Measurements from ENCODE around the gene KLHL11. TPM values are rescaled to one million over a fixed set of nuclear protein-coding genes. Genes with fewer than 3 reads are reported as not detected.
"Not testable (repeated sequence)": the region's sequence is repeated elsewhere in the genome, so short reads cannot be mapped to it uniquely, and the experiment has no call there.

Gene KLHL11
- total RNA-seq, 1 experiment from 2014 or later: 14.3 TPM

GRCh38 chr17:41891135-41892020 lies 26.2 kb upstream of the KLHL11 start:
- no peak for DNase-seq (ENCODE audit: low spot score)

GRCh38 chr17:41888332-41888965 lies 23.2 kb upstream of the KLHL11 start:
- no peak for DNase-seq (ENCODE audit: low spot score)

- DNase-seq (ENCODE audit: low spot score): no peak
Observed at GRCh38 chr17:41885733-41886132, 20.5 kb upstream of the KLHL11 start.

GRCh38 chr17:41882756-41883155 lies 17.5 kb upstream of the KLHL11 start:
- DNase-seq (ENCODE audit: low spot score): no peak

GRCh38 chr17:41880130-41880529 lies 14.9 kb upstream of the KLHL11 start:
- no peak for DNase-seq (ENCODE audit: low spot score)

GRCh38 chr17:41874293-41874670 lies 9.1 kb upstream of the KLHL11 start:
- DNase-seq (ENCODE audit: low spot score): not testable (repeated sequence)

GRCh38 chr17:41873559-41874292 lies 8.5 kb upstream of the KLHL11 start:
- no peak for DNase-seq (ENCODE audit: low spot score)

GRCh38 chr17:41871789-41872188 lies 6.6 kb upstream of the KLHL11 start:
- no peak for DNase-seq (ENCODE audit: low spot score)

GRCh38 chr17:41870627-41871026 lies 5.4 kb upstream of the KLHL11 start:
- DNase-seq (ENCODE audit: low spot score): no peak

- no peak for DNase-seq (ENCODE audit: low spot score)
Observed at GRCh38 chr17:41870097-41870496, 4.9 kb upstream of the KLHL11 start.

GRCh38 chr17:41869426-41869825 lies 4.2 kb upstream of the KLHL11 start:
- DNase-seq (ENCODE audit: low spot score): no peak

- DNase-seq (ENCODE audit: low spot score): no peak
Observed at GRCh38 chr17:41868568-41868967, 3.3 kb upstream of the KLHL11 start.

- DNase-seq (ENCODE audit: low spot score): no peak
Observed at GRCh38 chr17:41865596-41865893, 322 bp upstream of the KLHL11 start.

- no peak for DNase-seq (ENCODE audit: low spot score)
Observed at GRCh38 chr17:41864498-41864835, 756 bp downstream of the KLHL11 start.

GRCh38 chr17:41863074-41863848 lies 2.0 kb downstream of the KLHL11 start:
- DNase-seq (ENCODE audit: low spot score): no peak

- DNase-seq (ENCODE audit: low spot score): no peak
Observed at GRCh38 chr17:41860254-41860931, 4.8 kb downstream of the KLHL11 start.

GRCh38 chr17:41851382-41851781 lies 13.8 kb downstream of the KLHL11 start:
- not testable (repeated sequence) for DNase-seq (ENCODE audit: low spot score)

GRCh38 chr17:41849251-41849990 lies 15.8 kb downstream of the KLHL11 start:
- no peak for DNase-seq (ENCODE audit: low spot score)

- no peak for DNase-seq (ENCODE audit: low spot score)
Observed at GRCh38 chr17:41848788-41849187, 16.4 kb downstream of the KLHL11 start.

GRCh38 chr17:41844971-41845370 lies 20.3 kb downstream of the KLHL11 start:
- no peak for DNase-seq (ENCODE audit: low spot score)

GRCh38 chr17:41840781-41841180 lies 24.4 kb downstream of the KLHL11 start:
- not testable (repeated sequence) for DNase-seq (ENCODE audit: low spot score)

Measured in H4 (cell line).